ENCODE results near the gene CDK19. TPM values are rescaled to one million over a fixed set of nuclear protein-coding genes. Genes with fewer than 3 reads are reported as not detected.

CDK19 gene
- total and polyA plus RNA-seq, 9 of the 15 experiments (the other 6 are each of a cell fraction or from before 2014, with no cell fraction given), result 3.8 to 15.2 (median 7.4) TPM

GRCh38 chr6:110615722-110616121, 199.5 kb downstream of the CDK19 start:
- Histone ChIP-seq H3K9me1 (ENCODE audit: control insufficient read depth, insufficient read depth, low read length) (no peaks in the 10 kb centered on the region), H3K9me3 (replicated peaks; ENCODE audit: control insufficient read depth, insufficient read depth, low read depth, low read length) (no peaks in the 10 kb centered on the region), H4K20me1 (replicated peaks; ENCODE audit: control insufficient read depth, insufficient read depth, low read length) (no peaks in the 10 kb centered on the region), H3K36me3 (ENCODE audit: control insufficient read depth, insufficient read depth, low read length) (no peaks in the 10 kb centered on the region), H2AFZ (ENCODE audit: low read depth, low read length) (no peak overlapping the region), H3K4me2 (ENCODE audit: insufficient read depth, low read length) (no peak overlapping the region), H3K27ac (ENCODE audit: extremely low read depth, low read depth, low read length) (no peak overlapping the region), H3K4me3 (no peak overlapping the region), H3K27me3 (ENCODE audit: control insufficient read depth in 2 of 2, insufficient read depth in 2 of 2, low read length in 2 of 2) (no peaks in the 10 kb centered on the region), H3K79me2 (ENCODE audit: control insufficient read depth, insufficient read depth, low read length) (no peaks in the 10 kb centered on the region), H3K9ac (ENCODE audit: insufficient read depth in 1 of 2, low read depth in 2 of 2, low read length in 2 of 2) (no peak overlapping the region), H3K4me1 (replicated peaks in 1 of 2; ENCODE audit: control insufficient read depth in 2 of 2, insufficient read depth in 2 of 2, low read length in 2 of 2) (peaks cover 10 to 29% of the 10 kb centered on the region in 2 experiments; a peak in 3 of 5 replicates)
- DNase-seq (ENCODE audit: extremely low read depth in 1 of 4, low spot score in 3 of 4), result no peak
- CTCF ChIA-PET (ENCODE audit: low intra/inter-chr PET ratio), result no interaction called here
- intact Hi-C loops (cut with micrococcal nuclease), result no loop called here
- POLR2A ChIA-PET, result interaction anchor here (0.8 kb wide), 1 partner anchor 8 kb away, joined by 3 read pairs; no protein-coding TSS in a partner anchor
- in situ Hi-C loops (cut with MboI), result no loop called here
- no peak for FAIRE-seq
- WGBS (ENCODE audit: insufficient coverage, low coverage, missing lambda C conversion rate), result 36% methylated on average over 1 of the region's 1 CpG
- TF ChIP-seq ZNF274 (IDR thresholded peaks at IDR 0.05; ENCODE audit: borderline replicate concordance, low read depth, low read length), result no peak
- no peak for TF ChIP-seq LCOR (CRISPR knock-in tag; IDR thresholded peaks at IDR 0.05)
- TF ChIP-seq ESRRB (CRISPR knock-in tag; IDR thresholded peaks at IDR 0.05; ENCODE audit: borderline replicate concordance), result no peak
- no peak for TF ChIP-seq CBX5 (IDR thresholded peaks at IDR 0.05; ENCODE audit: borderline replicate concordance, low read depth)
- TF ChIP-seq KLF13 (tag; IDR thresholded peaks at IDR 0.05; ENCODE audit: borderline replicate concordance, low read depth), result no peak
- TF ChIP-seq ZNF830 (CRISPR knock-in tag; IDR thresholded peaks at IDR 0.05), result no peak
- TF ChIP-seq BRCA1 (IDR thresholded peaks at IDR 0.05), result no peak
- TF ChIP-seq BRCA1 (CRISPR knock-in tag; IDR thresholded peaks at IDR 0.05), result no peak
- no peak for TF ChIP-seq THRA (IDR thresholded peaks at IDR 0.05)
- no peak for TF ChIP-seq ZNF12 (CRISPR knock-in tag; IDR thresholded peaks at IDR 0.05)
- no peak for TF ChIP-seq FOXJ2 (tag; IDR thresholded peaks at IDR 0.05)
- no peak for TF ChIP-seq HMBOX1 (IDR thresholded peaks at IDR 0.05)
- ATAC-seq, result no peak
- no TSS peak for BruUV-seq (replicated peaks)

Measured in K562 (cell line).